Activated CD4-positive, alpha-beta T cell treated with anti-CD3 and anti-CD28 coated beads for 1 hour (primary cell): Measurements from ENCODE around the gene ITGB7.
"Not testable (repeated sequence)": the region's sequence is repeated elsewhere in the genome, so short reads cannot be mapped to it uniquely, and the experiment has no call there.

Experiments used
- DNase-seq: peaks from one replicate; pipeline ENCODE4 v3.0.0-alpha.2; 2020

ITGB7 gene

DNA sequence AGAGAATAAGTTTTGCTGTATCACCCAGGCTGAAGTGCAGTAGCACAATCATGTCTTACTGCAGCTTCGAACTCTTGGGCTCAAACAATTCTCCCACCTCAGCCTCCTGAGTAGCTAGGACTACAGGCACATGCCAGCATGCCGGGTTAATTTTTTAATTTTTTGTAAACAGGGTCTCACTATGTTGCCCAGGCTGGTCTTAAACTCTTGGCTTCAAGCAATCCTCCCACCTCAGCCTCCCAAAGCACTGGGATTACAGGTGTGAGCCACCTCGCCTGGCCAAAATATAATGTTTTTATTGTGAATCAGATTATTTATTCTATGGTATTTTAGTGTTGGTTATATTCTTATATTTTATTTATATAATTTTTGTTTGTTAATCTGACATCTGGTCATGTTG, 30.3 kb downstream of the ITGB7 start:
- no peak for DNase-seq

DNA sequence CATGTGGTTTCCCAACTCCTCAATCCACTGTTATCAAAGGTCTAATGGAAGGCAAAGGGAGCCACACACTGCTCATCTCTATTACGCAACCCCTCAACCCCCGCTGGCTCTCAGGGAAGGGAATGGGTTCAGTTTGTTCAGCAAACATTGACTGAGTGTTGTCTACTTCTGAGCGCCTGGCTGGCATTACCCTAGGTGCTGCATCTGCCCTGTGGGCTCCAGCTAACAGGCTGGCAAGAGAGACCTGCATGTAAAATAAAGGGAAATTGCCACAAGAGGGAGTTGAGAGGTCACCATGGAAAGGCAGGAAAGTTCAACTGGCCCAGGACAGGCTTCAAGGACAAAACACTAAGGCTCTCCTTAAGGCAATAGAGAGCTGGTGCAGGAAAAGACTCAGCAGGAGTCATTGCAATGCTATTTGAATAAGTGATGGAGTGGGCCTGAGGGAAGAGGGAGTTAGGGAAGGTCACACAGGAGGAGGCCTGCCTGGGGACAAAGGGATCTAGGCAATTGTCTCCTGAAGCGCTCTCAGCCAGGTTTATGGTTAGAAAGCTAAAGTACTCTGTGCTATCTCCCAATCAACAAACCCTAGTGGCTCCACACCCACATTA, 32.1 kb downstream of the ITGB7 start:
- DNase-seq = no peak

DNA sequence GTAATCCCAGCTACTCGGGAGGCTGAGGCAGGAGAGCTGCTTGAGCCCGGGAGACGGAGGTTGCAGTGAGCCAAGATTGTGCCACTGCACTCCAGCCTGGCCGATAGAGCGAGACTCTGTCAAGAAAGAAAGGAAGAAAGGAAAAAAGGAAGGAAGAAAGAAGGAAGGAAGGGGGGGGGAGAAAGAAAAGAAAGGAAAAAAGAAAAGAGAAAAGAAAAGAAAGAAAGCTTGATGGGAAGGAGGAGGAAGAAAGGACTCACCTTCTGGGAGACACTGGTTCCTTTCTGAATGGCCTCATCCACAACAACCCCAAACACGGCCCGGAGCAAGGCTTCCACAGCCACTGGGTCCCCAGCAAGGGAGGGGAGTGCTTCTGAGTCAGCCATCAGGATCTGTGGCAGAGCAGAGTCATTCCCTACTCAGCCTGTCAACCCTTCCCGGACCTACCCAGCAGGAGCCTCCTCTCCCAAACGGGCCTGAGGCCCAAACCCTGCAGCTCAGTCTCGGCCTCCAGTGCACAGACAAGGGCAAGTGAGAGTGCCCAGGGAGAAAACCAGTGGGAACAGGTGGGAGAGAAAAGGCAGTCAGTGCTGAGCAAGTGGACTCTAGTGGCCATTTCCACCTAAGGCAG, 33.9 kb downstream of the ITGB7 start:
- DNase-seq = no peak

GRCh38 chr12:53172352-53172751, 34.7 kb downstream of the ITGB7 start:
- DNase-seq = no peak

DNA sequence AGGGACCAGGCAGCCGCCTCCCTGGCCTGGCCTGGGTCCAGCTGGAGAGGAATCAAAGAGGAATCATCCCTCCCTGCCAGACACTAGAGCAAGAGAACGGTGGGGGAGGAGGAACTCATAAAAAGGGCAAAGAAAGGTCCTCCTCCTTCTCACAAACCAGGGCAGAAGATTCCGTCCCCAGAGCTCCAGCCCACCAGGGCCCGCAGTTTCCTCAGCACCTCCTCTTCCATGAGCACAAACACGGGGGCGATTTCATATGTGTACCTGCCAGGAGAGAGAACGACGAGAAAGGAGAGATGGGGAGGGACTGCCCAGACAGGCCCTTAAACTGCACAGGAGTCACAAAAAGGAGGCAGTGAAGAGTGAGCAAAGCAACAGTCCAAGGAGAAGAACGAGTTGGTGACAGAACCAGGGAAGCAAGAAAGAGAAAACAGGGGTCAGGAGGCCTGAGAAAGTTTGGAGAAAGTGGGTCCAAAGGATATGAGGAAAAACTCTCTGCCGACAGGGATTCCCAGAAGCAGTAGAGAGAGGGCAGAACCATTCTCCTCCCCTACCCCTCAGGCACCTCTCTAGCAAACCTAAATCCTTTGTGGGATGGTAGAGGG, 35.2 kb downstream of the ITGB7 start:
- DNase-seq = no peak

- no peak for DNase-seq
Observed at GRCh38 chr12:53170876-53171724, 36.0 kb downstream of the ITGB7 start.

DNA sequence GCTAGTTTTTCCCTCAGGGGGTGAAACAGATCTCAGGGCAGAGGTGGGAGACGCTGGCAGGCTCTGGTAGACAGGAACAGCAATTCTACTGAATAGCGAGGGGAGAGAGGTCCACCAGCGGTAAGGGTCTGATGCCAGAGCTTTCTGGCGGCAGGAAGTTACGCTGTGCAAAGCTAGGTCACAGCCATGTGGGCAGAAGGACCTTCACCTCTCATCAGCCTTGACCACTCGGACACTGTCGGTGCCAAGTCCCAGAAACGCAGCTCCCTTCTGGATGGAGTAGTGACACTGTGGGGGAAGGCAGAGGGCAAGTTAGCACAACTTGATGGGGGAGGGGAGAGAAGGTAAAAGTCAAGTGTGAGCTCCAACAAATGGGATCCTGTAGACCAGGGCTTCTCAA, 36.8 kb downstream of the ITGB7 start:
- DNase-seq = no peak

DNA sequence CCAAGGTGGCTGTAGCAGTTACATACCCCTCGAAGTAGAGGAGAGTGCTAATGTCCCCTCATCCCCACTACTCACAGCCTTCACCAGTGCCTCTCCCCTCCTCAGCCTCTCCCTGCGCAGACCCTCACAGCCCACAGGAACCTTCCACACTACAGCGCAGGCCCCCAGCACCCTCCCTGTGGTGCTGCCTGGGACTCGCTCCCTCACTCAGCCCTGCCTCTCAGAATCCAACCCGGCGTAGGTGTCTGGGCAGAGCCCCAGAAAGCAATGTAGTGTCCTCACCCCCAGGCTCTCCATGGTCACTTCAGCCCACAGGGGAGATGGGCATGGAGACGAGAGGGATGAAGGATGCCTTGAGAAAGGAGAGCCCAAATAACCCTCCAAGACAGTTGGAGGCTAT, 37.4 kb downstream of the ITGB7 start:
- DNase-seq = no peak

- DNase-seq = no peak
Observed at GRCh38 chr12:53166837-53167236, 40.2 kb downstream of the ITGB7 start.

DNA sequence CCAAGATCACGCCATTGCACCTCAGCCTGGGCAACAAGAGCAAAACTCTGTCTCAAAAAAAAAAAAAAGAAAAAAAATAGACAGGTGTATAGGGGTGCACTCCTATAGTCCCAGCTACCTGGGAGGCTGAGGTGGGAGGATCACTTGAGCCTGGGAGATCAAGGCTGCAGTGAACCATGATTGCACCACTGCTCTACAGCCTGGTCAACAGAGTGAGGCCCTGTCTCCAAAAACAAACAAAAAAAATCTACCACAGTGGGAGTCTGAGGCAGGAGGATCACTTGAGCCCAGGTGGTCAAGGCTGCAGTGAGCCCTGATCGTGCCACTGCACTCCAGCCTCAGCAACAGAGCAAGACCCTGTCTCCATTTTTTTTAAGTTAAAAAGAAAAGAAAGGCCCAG, 44.0 kb downstream of the ITGB7 start:
- not testable (repeated sequence) for DNase-seq

- DNase-seq = no peak
Observed at GRCh38 chr12:53161119-53161911, 45.7 kb downstream of the ITGB7 start.

- no peak for DNase-seq
Observed at GRCh38 chr12:53160673-53161072, 46.4 kb downstream of the ITGB7 start.

DNA sequence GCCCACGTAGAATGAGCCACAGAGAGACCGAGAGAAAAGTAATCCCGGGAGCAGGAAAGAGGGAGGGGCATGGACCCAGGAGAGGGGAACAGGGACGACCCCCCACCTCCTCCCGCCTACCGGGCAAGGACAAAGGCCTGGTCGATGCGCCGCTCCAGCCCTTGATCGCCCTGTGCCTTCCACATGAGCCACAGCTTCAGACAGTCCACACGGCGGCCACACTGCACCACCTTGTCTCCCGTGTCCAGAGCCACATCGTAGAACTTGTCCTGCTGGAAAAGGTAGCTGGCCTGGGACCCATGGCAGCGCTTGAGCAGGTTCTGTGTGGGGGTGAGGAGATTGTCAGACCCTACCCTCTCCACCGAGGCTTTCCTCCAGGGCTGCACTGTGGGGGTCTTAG, 47.1 kb downstream of the ITGB7 start:
- DNase-seq = no peak

DNA sequence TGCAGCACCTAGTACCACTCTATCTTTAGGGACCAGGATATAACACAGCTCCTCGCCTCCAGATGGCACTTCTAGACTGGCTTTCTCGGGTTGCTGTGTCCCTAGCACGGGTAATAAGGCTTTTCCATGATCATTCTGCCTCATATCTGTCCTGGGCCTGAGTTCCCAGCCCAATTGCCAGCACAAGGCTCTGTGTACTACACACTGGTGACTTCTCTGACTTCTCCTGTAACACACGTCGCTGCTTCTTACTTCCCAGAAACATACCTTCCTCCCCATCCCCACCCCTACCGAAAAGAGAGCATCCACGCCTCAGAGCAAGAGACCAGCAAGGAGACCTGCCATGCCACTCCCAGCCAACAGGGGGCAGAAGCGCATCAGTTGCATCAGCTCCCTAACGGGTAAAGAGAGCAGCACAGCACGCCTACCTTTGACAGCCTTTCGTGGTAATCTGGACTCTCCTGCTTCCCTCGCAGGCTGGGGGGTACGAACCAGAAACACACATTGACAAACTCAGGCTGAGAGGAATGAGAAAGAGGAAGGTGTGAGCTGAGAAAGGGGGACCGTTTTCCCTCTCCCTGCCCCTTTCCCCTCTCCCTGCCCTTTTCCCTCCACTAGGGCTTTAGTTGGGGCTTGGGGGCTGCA, 47.7 kb downstream of the ITGB7 start:
- peak; percentile 83 for DNase-seq

GRCh38 chr12:53152390-53152789, 54.7 kb downstream of the ITGB7 start:
- DNase-seq = no peak

GRCh38 chr12:53151039-53151438, 56.0 kb downstream of the ITGB7 start:
- DNase-seq = no peak

DNA sequence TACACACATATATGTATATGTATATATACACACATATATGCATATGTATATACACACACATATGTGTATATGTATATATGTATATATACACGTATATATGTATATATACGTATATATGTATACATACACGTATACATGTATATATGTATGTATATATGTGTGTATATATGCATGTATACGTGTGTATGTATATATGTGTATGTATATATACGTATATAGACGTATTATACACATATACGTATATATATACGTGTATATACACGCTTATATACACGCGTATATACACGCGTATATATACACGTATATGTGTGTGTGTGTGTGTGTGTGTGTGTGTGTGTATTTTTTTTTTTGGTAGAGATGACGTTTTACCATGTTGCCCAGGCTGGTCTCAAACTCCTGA, 59.4 kb downstream of the ITGB7 start:
- DNase-seq = no peak

DNA sequence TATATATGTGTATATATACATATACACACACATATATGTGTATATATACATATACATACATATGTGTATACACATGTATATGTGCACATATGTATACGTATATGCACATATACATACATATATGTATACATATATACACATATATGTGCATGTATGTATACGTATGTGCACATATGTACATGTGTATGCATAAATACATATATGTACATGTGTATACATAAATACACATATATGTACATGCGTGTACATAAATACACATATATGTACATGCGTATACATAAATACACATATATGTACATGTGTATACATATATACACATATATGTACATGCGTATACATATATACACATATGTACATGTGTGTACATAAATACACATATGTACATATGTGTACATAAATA, 59.9 kb downstream of the ITGB7 start:
- no peak for DNase-seq

GRCh38 chr12:53145383-53146260, 61.4 kb downstream of the ITGB7 start:
- no peak for DNase-seq

DNA sequence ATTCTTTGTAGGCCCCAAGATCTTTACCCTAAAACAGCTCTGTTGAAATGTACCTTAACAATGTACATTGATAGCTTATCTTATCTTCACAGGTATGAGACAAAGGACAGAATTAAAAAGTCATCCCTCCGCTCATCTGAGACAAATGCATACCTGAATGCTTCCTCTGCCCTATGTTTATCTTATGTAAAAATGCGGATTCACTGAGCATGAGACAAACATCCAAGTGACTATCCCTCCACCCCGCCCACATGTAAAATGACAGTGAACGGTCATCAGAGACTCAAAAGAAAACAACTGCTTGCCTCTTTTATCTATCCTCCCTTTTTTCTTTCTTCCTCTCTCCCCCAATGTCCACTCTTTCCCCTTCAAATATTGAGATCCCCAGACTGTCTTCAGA, 63.7 kb downstream of the ITGB7 start:
- DNase-seq = no peak
